Neural crest cell (in vitro differentiated cells): ENCODE measurements around the gene NPR2. TPM values are rescaled to one million over a fixed set of nuclear protein-coding genes. Genes with fewer than 3 reads are reported as not detected.

Experiments used
- DNase-seq: peaks from one replicate; pipeline ENCODE4 v3.0.0; 2021; ENCODE audit warnings: low read depth, mixed read lengths, low spot score
- H3K27ac Mint-ChIP-seq: one replicate; pipeline ENCODE4 v1.8.0; 2021; ENCODE audit warnings: mild to moderate bottlenecking, mixed read lengths; ENCODE audit not compliant: unreplicated experiment
- H3K27me3 Mint-ChIP-seq: 2 replicates; pipeline ENCODE4 v1.8.0; 2021; ENCODE audit warnings: low read depth, mild to moderate bottlenecking, mixed read lengths
- H3K36me3 Mint-ChIP-seq: 2 replicates; pipeline ENCODE4 v1.8.0; 2021; ENCODE audit warnings: low read depth, mild to moderate bottlenecking, mixed read lengths
- H3K4me1 Mint-ChIP-seq: 2 replicates; pipeline ENCODE4 v1.8.0; 2021; ENCODE audit warnings: mixed read lengths
- H3K4me3 Mint-ChIP-seq: one replicate; pipeline ENCODE4 v1.8.0; 2021; ENCODE audit warnings: mild to moderate bottlenecking, mixed read lengths
- H3K9me3 Mint-ChIP-seq: 2 replicates; pipeline ENCODE4 v1.8.0; 2021; ENCODE audit warnings: mixed read lengths
- CTCF ChIP-seq: fragments of 200-600 bp; sonication (generic); conservative IDR thresholded peaks from 2 replicates; pipeline ENCODE4 v1.5.0; 2021; ENCODE audit warnings: antibody characterized with exemption, mild to moderate bottlenecking
- total RNA-seq: library from RNA; stranded (reverse); gene quantifications from 2 replicates; pipeline ENCODE4 v1.2.1, GENCODE V29; 2021

Gene NPR2
- total RNA-seq, 1 donor from 2014 or later = 26.9 TPM

- H3K27ac Mint-ChIP-seq = peak within 1 kb of the TSS; percentile 89
- no peaks in the 10 kb centered on the region for H3K36me3 Mint-ChIP-seq
- peak; percentile 62 for DNase-seq
- no peaks in the 10 kb centered on the region for H3K9me3 Mint-ChIP-seq
- H3K27me3 Mint-ChIP-seq = no peaks in the 10 kb centered on the region
- peaks cover 48% of the 10 kb centered on the region for H3K4me1 Mint-ChIP-seq
- no peak for TF ChIP-seq CTCF
- H3K4me3 Mint-ChIP-seq = peak within 1 kb of the TSS; percentile 89
These were observed 37.3 kb downstream of the NPR2 start, which contains the start of gene FAM221B for GRCh38 chr9:35828716-35829083. TSS of gene FAM221B (minus strand) at chr9:35828732. CDS start at chr9:35826161, 2,571 bp downstream.

GRCh38 chr9:35829084-35829763 is 37.8 kb downstream of the NPR2 start, which contains the start of gene TMEM8B:
TSS of gene TMEM8B (plus strand) at chr9:35829228. CDS start at chr9:35829448, 220 bp downstream.
- Mint-ChIP-seq H3K9me3 (no peaks in the 10 kb centered on the region), H3K27ac (peak within 1 kb of the TSS; percentile 89), H3K4me3 (peak within 1 kb of the TSS; percentile 89), H3K4me1 (peaks cover 49% of the 10 kb centered on the region), H3K36me3 (no peaks in the 10 kb centered on the region), H3K27me3 (no peaks in the 10 kb centered on the region)
- DNase-seq = peak; percentile 86
- TF ChIP-seq CTCF = no peak

- Mint-ChIP-seq H3K36me3 (no peaks in the 10 kb centered on the region), H3K4me1 (peaks cover 54% of the 10 kb centered on the region), H3K9me3 (no peaks in the 10 kb centered on the region), H3K4me3 (peak overlapping the region; percentile 89), H3K27ac (peak overlapping the region; percentile 89), H3K27me3 (no peaks in the 10 kb centered on the region)
- no peak for TF ChIP-seq CTCF
- DNase-seq = no peak
These were observed 38.3 kb downstream of the NPR2 start for GRCh38 chr9:35829764-35830096.

- H3K27ac Mint-ChIP-seq = no peak overlapping the region
- peak overlapping the region; percentile 65 for H3K4me3 Mint-ChIP-seq
- H3K36me3 Mint-ChIP-seq = peaks cover 4% of the 10 kb centered on the region
- DNase-seq = no peak
- H3K4me1 Mint-ChIP-seq = peaks cover 63% of the 10 kb centered on the region
- TF ChIP-seq CTCF = no peak
- no peaks in the 10 kb centered on the region for H3K27me3 Mint-ChIP-seq
- H3K9me3 Mint-ChIP-seq = no peaks in the 10 kb centered on the region
These were observed 39.6 kb downstream of the NPR2 start for GRCh38 chr9:35831040-35831439.

GRCh38 chr9:35832814-35833213 is 41.4 kb downstream of the NPR2 start:
- Mint-ChIP-seq H3K4me1 (peaks cover 60% of the 10 kb centered on the region), H3K4me3 (peak overlapping the region; percentile 64)
- no peak for TF ChIP-seq CTCF

More at GRCh38 chr9:35832814-35833213, 41.4 kb downstream of the NPR2 start:
- no peak for DNase-seq
- Mint-ChIP-seq H3K27me3 (no peaks in the 10 kb centered on the region), H3K9me3 (no peaks in the 10 kb centered on the region), H3K36me3 (peaks cover 4% of the 10 kb centered on the region), H3K27ac (no peak overlapping the region)
